Neuronal stem cell (in vitro differentiated cells): ENCODE data around the gene LPCAT1.

ENCODE experiments used
- DNase-seq: peaks from one replicate; pipeline ENCODE4 v3.0.0-alpha.2; 2013; ENCODE audit warnings: low spot score
- H2AFZ ChIP-seq: one replicate; pipeline ENCODE4 v1.6.1; 2013; ENCODE audit warnings: mild to moderate bottlenecking, low read length, inconsistent platforms
- H2AK5ac ChIP-seq: 2 replicates; pipeline ENCODE4 v1.6.1; 2013; ENCODE audit warnings: low read depth, mild to moderate bottlenecking, inconsistent platforms, low read length, moderate library complexity, mixed read lengths
- H2BK120ac ChIP-seq: 2 replicates; pipeline ENCODE4 v1.6.1; 2013; ENCODE audit warnings: low read depth, mild to moderate bottlenecking, inconsistent platforms, low read length, moderate library complexity, mixed read lengths
- H2BK12ac ChIP-seq: one replicate; pipeline ENCODE4 v1.6.1; 2013; ENCODE audit warnings: low read length, inconsistent platforms
- H2BK15ac ChIP-seq: 2 replicates; pipeline ENCODE4 v1.6.1; 2013; ENCODE audit warnings: mild to moderate bottlenecking, low read length, inconsistent platforms, mixed read lengths
- H2BK5ac ChIP-seq: one replicate; pipeline ENCODE4 v1.6.1; 2013; ENCODE audit warnings: inconsistent platforms, mild to moderate bottlenecking, low read length, moderate library complexity
- H3K14ac ChIP-seq: one replicate; pipeline ENCODE4 v1.6.1; 2013; ENCODE audit warnings: low read length, inconsistent platforms
- H3K18ac ChIP-seq: 2 replicates; pipeline ENCODE4 v1.6.1; 2013; ENCODE audit warnings: low read length, inconsistent platforms
- H3K23ac ChIP-seq: 2 replicates; pipeline ENCODE4 v1.6.1; 2013; ENCODE audit warnings: low read depth, mild to moderate bottlenecking, mixed read lengths, low read length, inconsistent platforms; ENCODE audit not compliant: poor library complexity
- H3K27ac ChIP-seq: replicated peaks from 3 replicates; pipeline ENCODE4 v1.5.1; 2013; ENCODE audit warnings: low read length, inconsistent platforms
- H3K27me3 ChIP-seq, 3 experiments: 2 replicates each; pipeline ENCODE4 v1.6.1; 2013; ENCODE audit warnings: low read length in 3 of 3, mild to moderate bottlenecking in 2 of 3, inconsistent platforms in 1 of 3, low read depth in 1 of 3, mixed read lengths in 1 of 3, moderate library complexity in 1 of 3; ENCODE audit not compliant: control insufficient read depth in 3 of 3, insufficient read depth in 3 of 3
- H3K36me3 ChIP-seq, 2 donors: replicated peaks in 1 of 2; 2 replicates each; pipeline ENCODE4 v1.6.1; 2013; ENCODE audit warnings: low read length in 2 of 2; ENCODE audit not compliant: control insufficient read depth in 2 of 2, insufficient read depth in 2 of 2
- H3K4ac ChIP-seq: 2 replicates; pipeline ENCODE4 v1.6.1; 2013; ENCODE audit warnings: inconsistent platforms, mild to moderate bottlenecking, low read length, moderate library complexity
- H3K4me1 ChIP-seq, 2 donors: 1 replicate in 1 of 2; 2 replicates in 1 of 2; pipeline ENCODE4 v1.6.1; 2013; ENCODE audit warnings: low read length in 2 of 2, low read depth in 1 of 2; ENCODE audit not compliant: control insufficient read depth in 2 of 2, insufficient read depth in 1 of 2
- H3K4me2 ChIP-seq: one replicate; pipeline ENCODE4 v1.6.1; 2013; ENCODE audit warnings: mild to moderate bottlenecking, low read length, inconsistent platforms; ENCODE audit not compliant: insufficient read depth, poor library complexity, severe bottlenecking
- H3K4me3 ChIP-seq, 2 donors: 2 replicates each; pipeline ENCODE4 v1.5.1; 2013; ENCODE audit warnings: low read length in 2 of 2, mild to moderate bottlenecking in 2 of 2, inconsistent platforms in 1 of 2, moderate library complexity in 1 of 2
- H3K79me1 ChIP-seq: one replicate; pipeline ENCODE4 v1.6.1; 2013; ENCODE audit warnings: low read depth, mild to moderate bottlenecking, inconsistent platforms, low read length, moderate library complexity
- H3K9ac ChIP-seq: one replicate; pipeline ENCODE4 v1.6.1; 2013; ENCODE audit warnings: mild to moderate bottlenecking, low read depth, low read length, inconsistent platforms; ENCODE audit not compliant: poor library complexity
- H3K9me3 ChIP-seq, 2 donors: replicated peaks in 1 of 2; 2 replicates each; pipeline versions ENCODE3 to v1.6.1; 2013; ENCODE audit warnings: low read length in 2 of 2, mild to moderate bottlenecking in 2 of 2, inconsistent platforms in 1 of 2, low read depth in 1 of 2, mixed read lengths in 1 of 2, moderate library complexity in 1 of 2; ENCODE audit not compliant: control insufficient read depth in 2 of 2, insufficient read depth in 1 of 2
- H4K8ac ChIP-seq: one replicate; pipeline ENCODE4 v1.6.1; 2013; ENCODE audit warnings: low read depth, mild to moderate bottlenecking, inconsistent platforms, low read length, moderate library complexity
- H4K91ac ChIP-seq: one replicate; pipeline ENCODE4 v1.6.1; 2013; ENCODE audit warnings: low read length, low read depth, mild to moderate bottlenecking, inconsistent platforms; ENCODE audit not compliant: poor library complexity
- WGBS, 2 donors: extraction: QIAGEN DNeasy Blood & Tissue Kit; methylation state at CpG; one replicate each; pipeline ENCODE4 v1.1.7; 2013; ENCODE audit warnings: missing lambda C conversion rate in 2 of 2, mixed read lengths in 1 of 2; ENCODE audit not compliant: insufficient read length in 2 of 2, insufficient replicate concordance in 1 of 2; ENCODE audit errors: extremely low coverage in 2 of 2; 5-methylcytosine and 5-hydroxymethylcytosine counted together

The LPCAT1 gene

DNA sequence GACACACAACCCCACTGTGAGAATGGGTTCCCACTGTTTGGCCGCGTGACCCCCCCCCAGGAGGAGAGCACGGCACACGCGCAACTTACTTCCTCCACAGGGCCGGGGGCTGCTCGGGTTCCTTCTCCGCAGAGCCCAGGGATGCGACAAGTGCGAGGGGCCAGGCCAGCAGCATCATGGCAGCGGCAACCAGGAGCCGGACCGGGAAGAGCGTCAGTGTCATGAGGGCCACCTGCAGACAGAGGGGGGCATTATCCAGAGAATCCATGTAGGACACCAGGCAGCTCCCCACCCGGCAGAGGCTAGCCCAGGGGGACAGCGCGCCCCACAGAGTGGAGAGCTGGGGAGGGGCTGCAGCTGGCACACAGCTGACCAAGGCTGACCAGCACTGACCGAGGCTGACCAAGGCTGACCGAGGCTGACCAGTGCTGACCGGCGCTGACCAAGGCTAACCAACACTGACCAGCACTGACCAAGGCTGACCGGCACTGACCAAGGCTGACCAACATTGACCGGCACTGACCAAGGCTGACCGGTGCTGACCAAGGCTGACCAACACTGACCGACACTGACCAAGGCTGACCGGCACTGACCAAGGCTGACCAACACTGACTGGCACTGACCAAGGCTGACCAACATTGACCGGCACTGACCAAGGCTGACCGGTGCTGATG, 22.3 kb downstream of the LPCAT1 start:
- H3K27ac ChIP-seq = no peak overlapping the region
- no peak overlapping the region for H4K91ac ChIP-seq
- H2BK15ac ChIP-seq = no peak overlapping the region
- no peak for DNase-seq
- no peak overlapping the region for H2AFZ ChIP-seq
- H3K27me3 ChIP-seq = no peaks in the 10 kb centered on the region
- no peak overlapping the region for H4K8ac ChIP-seq
- no peak overlapping the region for H3K4me2 ChIP-seq
- H3K4ac ChIP-seq = no peak overlapping the region
- peaks cover 22 to 45% of the 10 kb centered on the region in 2 donors for H3K36me3 ChIP-seq
- H2BK5ac ChIP-seq = no peak overlapping the region
- peak overlapping the region; percentile 31 for H3K14ac ChIP-seq
- H3K23ac ChIP-seq = peak overlapping the region; percentile 44
- H2BK120ac ChIP-seq = no peak overlapping the region
- H2AK5ac ChIP-seq = no peak overlapping the region
- no peak overlapping the region for H2BK12ac ChIP-seq
- H3K9me3 ChIP-seq = no peaks in the 10 kb centered on the region
- no peak overlapping the region for H3K4me3 ChIP-seq
- no peak overlapping the region for H3K18ac ChIP-seq
- H3K9ac ChIP-seq = no peak overlapping the region
- peaks cover 0 to 6% of the 10 kb centered on the region in 2 donors for H3K4me1 ChIP-seq
- H3K79me1 ChIP-seq = peaks cover 34% of the 10 kb centered on the region
- WGBS, 2 donors = no CpG with 5 or more reads among the region's 28 CpGs

DNA sequence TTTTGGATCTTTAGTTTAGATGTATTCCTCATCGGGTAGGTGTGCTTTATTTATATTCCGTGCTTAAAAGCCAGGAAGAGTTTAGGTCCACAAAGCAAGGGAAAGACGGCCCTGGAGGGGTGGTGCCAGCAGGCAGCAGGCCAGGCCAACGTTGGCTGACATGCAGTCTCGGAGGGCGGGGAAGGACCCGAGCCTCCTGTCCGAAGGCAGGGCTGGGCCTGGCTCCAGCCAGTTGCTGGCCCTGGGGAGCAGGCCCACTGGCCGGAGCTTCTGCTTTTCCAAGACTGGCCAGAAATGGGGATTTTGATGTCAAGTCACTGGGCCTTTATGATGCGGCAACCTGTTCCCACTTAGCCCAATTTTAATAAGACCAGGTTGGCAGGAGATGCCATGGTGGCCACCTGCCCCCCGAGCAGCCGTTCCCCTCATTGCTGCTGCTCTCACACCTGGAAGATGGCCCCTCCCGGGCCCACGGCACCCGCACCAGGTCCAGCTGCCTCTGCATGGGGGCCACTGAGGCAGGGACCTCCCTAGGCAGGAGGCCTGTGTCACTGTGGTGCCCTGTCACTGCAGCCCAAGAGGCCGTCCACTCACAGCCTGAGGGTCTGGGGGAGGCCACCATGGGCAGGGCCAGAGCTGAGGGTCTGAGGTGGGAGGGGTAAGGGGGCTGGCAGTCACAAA, 23.2 kb downstream of the LPCAT1 start:
- Histone ChIP-seq H2BK5ac (no peak overlapping the region), H3K4ac (no peak overlapping the region), H3K14ac (peak overlapping the region; percentile 38), H3K18ac (no peak overlapping the region), H3K27me3 (no peaks in the 10 kb centered on the region), H2BK120ac (no peak overlapping the region), H2BK12ac (no peak overlapping the region), H2AFZ (no peak overlapping the region), H3K4me1 (peaks cover 0 to 2% of the 10 kb centered on the region in 2 donors), H3K23ac (peak overlapping the region; percentile 89), H3K4me3 (peak overlapping the region in 1 of 2 donors; percentile 55), H2BK15ac (no peak overlapping the region), H3K79me1 (peaks cover 28% of the 10 kb centered on the region), H4K91ac (no peak overlapping the region), H3K27ac (no peak overlapping the region), H2AK5ac (no peak overlapping the region), H3K36me3 (peaks cover 25 to 45% of the 10 kb centered on the region in 2 donors), H3K9ac (no peak overlapping the region), H4K8ac (no peak overlapping the region), H3K9me3 (no peaks in the 10 kb centered on the region), H3K4me2 (no peak overlapping the region)
- WGBS, 2 donors = no CpG with 5 or more reads among the region's 16 CpGs
- no peak for DNase-seq

DNA sequence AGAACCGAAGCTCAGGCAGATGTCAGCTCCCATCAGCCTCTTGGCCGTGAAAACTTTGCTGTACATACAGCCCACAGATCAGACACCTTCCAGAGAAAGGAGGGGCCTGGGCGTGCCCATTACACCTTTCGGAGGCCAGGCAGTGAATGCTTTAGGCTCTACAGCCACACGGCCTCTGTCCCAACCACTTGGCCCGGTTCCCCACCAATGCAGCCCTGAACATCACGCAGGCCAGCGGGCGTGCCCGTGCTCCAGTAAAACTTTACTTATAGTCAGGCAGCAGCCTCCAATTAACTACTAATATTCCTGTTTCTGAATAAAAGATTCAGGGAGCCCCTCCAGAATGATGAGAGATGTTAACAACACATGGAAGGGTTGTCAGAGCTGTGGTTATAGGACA, 23.9 kb downstream of the LPCAT1 start:
- no peak overlapping the region for H3K27ac ChIP-seq
- no peak overlapping the region for H2BK120ac ChIP-seq
- no peak overlapping the region for H4K91ac ChIP-seq
- H3K4me3 ChIP-seq = no peak overlapping the region
- no peak overlapping the region for H4K8ac ChIP-seq
- no peaks in the 10 kb centered on the region for H3K9me3 ChIP-seq
- no peak overlapping the region for H3K4ac ChIP-seq
- no peak overlapping the region for H2AFZ ChIP-seq
- no peak overlapping the region for H2BK12ac ChIP-seq
- WGBS, 2 donors = no CpG with 5 or more reads among the region's 10 CpGs
- peak overlapping the region; percentile 50 for H3K9ac ChIP-seq
- H3K4me1 ChIP-seq = peaks cover 0 to 2% of the 10 kb centered on the region in 2 donors
- peaks cover 28% of the 10 kb centered on the region for H3K79me1 ChIP-seq
- H2AK5ac ChIP-seq = no peak overlapping the region
- H2BK15ac ChIP-seq = no peak overlapping the region
- H3K14ac ChIP-seq = no peak overlapping the region
- no peaks in the 10 kb centered on the region for H3K27me3 ChIP-seq
- no peak overlapping the region for H3K18ac ChIP-seq
- no peak overlapping the region for H3K4me2 ChIP-seq
- H3K23ac ChIP-seq = no peak overlapping the region
- no peak for DNase-seq
- no peak overlapping the region for H2BK5ac ChIP-seq
- H3K36me3 ChIP-seq = peaks cover 25 to 52% of the 10 kb centered on the region in 2 donors

DNA sequence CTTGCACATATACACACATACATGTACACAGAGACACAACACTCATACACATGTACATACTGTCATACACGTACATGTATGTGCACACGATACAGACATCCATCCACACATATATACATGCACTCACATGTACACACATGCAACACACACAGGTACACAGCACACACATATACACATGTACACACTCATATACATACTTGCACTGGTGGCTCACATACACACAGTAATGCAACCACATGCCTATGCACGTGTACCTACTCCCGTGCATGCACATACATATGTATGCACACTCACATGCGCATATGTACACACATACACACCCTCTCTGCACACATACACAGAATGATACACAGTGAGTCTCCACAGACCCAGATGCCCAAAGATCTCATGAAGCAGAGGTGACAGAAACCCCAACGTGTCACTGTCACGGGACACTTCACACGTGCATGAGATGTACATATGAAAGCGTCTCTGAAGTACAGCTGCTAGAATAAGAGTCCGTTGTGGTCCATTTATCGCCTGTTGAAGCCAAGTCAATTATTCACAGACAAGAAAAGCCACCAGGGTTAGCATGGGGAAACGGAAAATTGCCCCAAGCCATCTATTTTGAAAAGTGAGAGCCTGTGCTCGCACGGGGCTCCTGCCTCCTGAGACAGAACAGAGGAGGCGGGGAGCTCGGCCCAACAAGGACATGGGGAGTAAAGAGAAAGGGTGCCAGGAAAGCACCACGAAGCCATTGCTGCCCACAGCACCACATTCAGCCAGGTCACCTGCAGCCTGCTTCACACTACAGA, 24.9 kb downstream of the LPCAT1 start:
- Histone ChIP-seq H3K9ac (peak overlapping the region; percentile 2), H3K23ac (no peak overlapping the region), H3K4ac (no peak overlapping the region), H3K79me1 (peaks cover 34% of the 10 kb centered on the region), H4K91ac (no peak overlapping the region), H4K8ac (no peak overlapping the region), H3K18ac (no peak overlapping the region), H3K4me1 (peaks cover 0 to 2% of the 10 kb centered on the region in 2 donors), H3K4me3 (no peak overlapping the region), H2BK5ac (no peak overlapping the region), H2BK120ac (no peak overlapping the region), H3K27ac (no peak overlapping the region), H3K9me3 (no peaks in the 10 kb centered on the region), H2BK12ac (no peak overlapping the region), H2BK15ac (no peak overlapping the region), H3K36me3 (peaks cover 30 to 62% of the 10 kb centered on the region in 2 donors), H3K14ac (no peak overlapping the region), H3K4me2 (no peak overlapping the region), H2AFZ (no peak overlapping the region), H3K27me3 (no peaks in the 10 kb centered on the region), H2AK5ac (no peak overlapping the region)
- no CpG with 5 or more reads among the region's 17 CpGs for WGBS, 2 donors
- DNase-seq = no peak
